Endothelial cell of umbilical vein (primary cell): ENCODE data around the gene KLF17.

ENCODE experiments used
- CTCF ChIP-seq, 2 donors: IDR thresholded peaks; 1 replicate in 1 of 2; 2 replicates in 1 of 2; pipeline ENCODE4 v1.5.1; 2011; ENCODE audit warnings: low read length in 2 of 2, mild to moderate bottlenecking in 2 of 2, moderate library complexity in 2 of 2, control low read depth in 1 of 2, inconsistent platforms in 1 of 2, low read depth in 1 of 2; ENCODE audit not compliant: insufficient read depth in 1 of 2; ENCODE audit errors: extremely low read depth in 1 of 2
- EZH2 ChIP-seq: IDR thresholded peaks from 2 replicates; pipeline ENCODE4 v1.6.1; 2012; ENCODE audit warnings: borderline replicate concordance, low read depth, mild to moderate bottlenecking, moderate library complexity, low read length, inconsistent platforms; ENCODE audit not compliant: severe bottlenecking
- POLR2AphosphoS5 ChIP-seq: IDR thresholded peaks from 2 replicates; pipeline ENCODE4 v1.6.1; 2012; ENCODE audit warnings: low read depth, mild to moderate bottlenecking, control low read depth, low read length, moderate library complexity; ENCODE audit not compliant: insufficient read depth

DNA sequence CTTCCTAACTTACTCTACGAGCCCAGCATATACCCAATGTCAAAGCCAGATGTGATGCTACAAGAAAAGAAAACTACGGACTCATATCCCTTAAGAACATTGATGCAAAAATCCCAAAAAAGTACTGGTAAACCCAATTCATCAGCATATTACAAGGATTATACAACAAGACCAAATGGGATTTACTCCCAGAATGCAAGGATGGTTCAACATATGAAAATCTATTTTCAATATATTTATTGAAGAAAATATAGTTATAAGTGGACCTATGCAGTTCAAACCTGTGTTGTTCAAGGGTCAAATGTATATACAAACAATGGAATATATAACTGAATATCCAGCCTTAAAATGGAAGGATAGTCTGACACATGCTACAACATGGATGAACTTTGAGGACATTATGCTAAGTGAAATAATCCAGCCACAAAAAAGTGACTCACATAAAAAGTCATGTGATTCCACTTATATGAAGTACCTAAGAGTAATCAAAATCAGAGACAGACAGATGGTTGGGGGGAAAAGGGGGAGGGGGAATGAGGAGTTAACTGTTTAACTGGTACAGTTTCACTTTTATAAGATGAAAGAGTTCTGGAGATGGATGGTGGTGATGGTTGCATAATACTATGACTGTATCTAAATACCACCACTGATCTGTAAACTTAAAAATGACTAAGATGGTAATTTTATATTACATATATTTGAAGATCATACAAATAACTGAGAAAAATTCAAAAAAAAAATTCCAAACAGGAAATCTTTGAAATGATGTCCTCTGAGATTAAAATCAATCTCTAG, 26.5 kb downstream of the KLF17 start:
- TF ChIP-seq CTCF (IDR thresholded peaks at IDR 0.05; ENCODE audit: extremely low read depth in 1 of 2, insufficient read depth in 1 of 2, low read depth in 1 of 2, low read length in 2 of 2) (no peak), POLR2AphosphoS5 (no peak), EZH2 (no peak)
